Endodermal cell (in vitro differentiated cells): ENCODE results near the gene SDHC. TPM values are rescaled to one million over a fixed set of nuclear protein-coding genes. Genes with fewer than 3 reads are reported as not detected.

ENCODE experiments used
- DNase-seq: peaks from one replicate; pipeline ENCODE4 v3.0.0-alpha.2; 2017
- H3K27ac ChIP-seq: 2 replicates; pipeline ENCODE4 v1.5.1; 2013; ENCODE audit warnings: mild to moderate bottlenecking, low read depth, low read length, moderate library complexity
- H3K27me3 ChIP-seq: 2 replicates; pipeline ENCODE4 v1.6.1; 2013; ENCODE audit warnings: mild to moderate bottlenecking, low read length, moderate library complexity; ENCODE audit not compliant: insufficient read depth, control insufficient read depth, poor library complexity, severe bottlenecking
- H3K36me3 ChIP-seq: 2 replicates; pipeline ENCODE4 v1.7.0; 2013; ENCODE audit warnings: mild to moderate bottlenecking, low read length, moderate library complexity; ENCODE audit not compliant: control insufficient read depth, insufficient read depth
- H3K4me1 ChIP-seq: one replicate; pipeline ENCODE4 v1.7.0; 2013; ENCODE audit warnings: low read length; ENCODE audit not compliant: control insufficient read depth, insufficient read depth
- H3K4me3 ChIP-seq: 2 replicates; pipeline ENCODE4 v1.5.1; 2013; ENCODE audit warnings: mild to moderate bottlenecking, low read length, moderate library complexity
- H3K9ac ChIP-seq: 2 replicates; pipeline ENCODE4 v1.6.1; 2013; ENCODE audit warnings: mild to moderate bottlenecking, low read length, moderate library complexity; ENCODE audit not compliant: poor library complexity, severe bottlenecking; ENCODE audit errors: extremely low read depth
- H3K9me3 ChIP-seq: 2 replicates; pipeline ENCODE4 v1.6.1; 2013; ENCODE audit warnings: mild to moderate bottlenecking, low read length, moderate library complexity; ENCODE audit not compliant: control insufficient read depth
- H3K27ac Mint-ChIP-seq: 2 replicates; pipeline ENCODE4 v1.8.0; 2020; ENCODE audit warnings: mixed read lengths
- H3K27me3 Mint-ChIP-seq: 2 replicates; pipeline ENCODE4 v1.8.0; 2021; ENCODE audit warnings: mild to moderate bottlenecking, mixed read lengths; ENCODE audit not compliant: insufficient read depth
- H3K36me3 Mint-ChIP-seq: 2 replicates; pipeline ENCODE4 v1.8.0; 2020; ENCODE audit warnings: low read depth, mixed read lengths
- H3K4me1 Mint-ChIP-seq: 2 replicates; pipeline ENCODE4 v1.8.0; 2020; ENCODE audit warnings: mixed read lengths
- H3K4me3 Mint-ChIP-seq: 2 replicates; pipeline ENCODE4 v1.8.0; 2020; ENCODE audit warnings: mild to moderate bottlenecking, moderate library complexity, mixed read lengths
- H3K9me3 Mint-ChIP-seq: 2 replicates; pipeline ENCODE4 v1.8.0; 2020; ENCODE audit warnings: mild to moderate bottlenecking, mixed read lengths
- CTCF ChIP-seq: fragments of 200-600 bp; sonication (generic); conservative IDR thresholded peaks from 2 replicates; pipeline ENCODE4 v1.5.0; 2021; ENCODE audit warnings: antibody characterized with exemption, mild to moderate bottlenecking
- WGBS, 2 experiments: methylation state at CpG; one replicate each; pipeline versions ENCODE4 v1.1.5 to v1.1.7; 2013; ENCODE audit warnings: missing lambda C conversion rate in 2 of 2, mixed read lengths in 1 of 2; ENCODE audit not compliant: insufficient coverage in 1 of 2, insufficient read length in 1 of 2; 5-methylcytosine and 5-hydroxymethylcytosine counted together
- total RNA-seq, 2 donors: library from RNA; stranded (reverse); fragmentation: NEBNext Ultra II Directional in 1 of 2; extraction: Animal tissue kit (Norgen Biotek cat#: 25700) in 1 of 2; gene quantifications; 2 replicates in 1 of 2; 3 replicates in 1 of 2; pipeline ENCODE4 v1.2.1, GENCODE V29; 2021

The SDHC gene
- total RNA-seq, 2 donors from 2014 or later, result 270 to 296 TPM

DNA sequence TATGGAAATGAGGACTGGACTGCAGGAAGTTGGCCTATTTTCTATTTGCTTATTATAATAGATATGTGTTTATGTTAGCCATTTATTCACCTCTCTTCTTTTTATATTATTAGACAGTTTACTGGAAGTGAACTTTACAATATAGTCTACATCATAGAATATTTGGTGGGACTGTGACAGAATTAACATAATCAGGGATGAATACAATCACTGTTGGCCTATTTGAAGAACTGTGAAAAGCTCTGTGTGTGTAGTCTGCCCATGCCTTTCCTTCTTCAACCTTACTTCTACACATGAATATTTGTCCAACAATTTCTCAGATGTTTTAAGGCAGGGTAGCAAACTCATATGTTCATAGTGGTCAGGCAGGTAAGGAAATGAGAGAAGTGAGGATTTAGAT, 16.8 kb upstream of the SDHC start:
- Histone ChIP-seq H3K27ac (no peak overlapping the region), H3K27me3 (no peaks in the 10 kb centered on the region), H3K4me3 (no peak overlapping the region), H3K9me3 (no peaks in the 10 kb centered on the region), H3K9ac (no peak overlapping the region), H3K4me1 (no peaks in the 10 kb centered on the region), H3K36me3 (no peaks in the 10 kb centered on the region)
- Mint-ChIP-seq H3K4me3 (no peak overlapping the region), H3K27me3 (no peaks in the 10 kb centered on the region), H3K4me1 (no peaks in the 10 kb centered on the region), H3K9me3 (no peaks in the 10 kb centered on the region), H3K27ac (no peak overlapping the region), H3K36me3 (no peaks in the 10 kb centered on the region)
- no peak for TF ChIP-seq CTCF
- DNase-seq, result no peak

GRCh38 chr1:161298116-161298515, 16.1 kb upstream of the SDHC start:
- WGBS, 2 experiments, result 88 to 90% methylated on average over 3 to 6 of the region's 6 CpGs
- Histone ChIP-seq H3K9me3 (no peaks in the 10 kb centered on the region), H3K9ac (no peak overlapping the region), H3K36me3 (no peaks in the 10 kb centered on the region), H3K4me3 (no peak overlapping the region), H3K27me3 (no peaks in the 10 kb centered on the region), H3K27ac (no peak overlapping the region), H3K4me1 (no peaks in the 10 kb centered on the region)
- Mint-ChIP-seq H3K9me3 (no peaks in the 10 kb centered on the region), H3K36me3 (no peaks in the 10 kb centered on the region), H3K4me3 (no peak overlapping the region), H3K4me1 (no peaks in the 10 kb centered on the region), H3K27ac (no peak overlapping the region), H3K27me3 (no peaks in the 10 kb centered on the region)
- no peak for DNase-seq
- TF ChIP-seq CTCF, result no peak

DNA sequence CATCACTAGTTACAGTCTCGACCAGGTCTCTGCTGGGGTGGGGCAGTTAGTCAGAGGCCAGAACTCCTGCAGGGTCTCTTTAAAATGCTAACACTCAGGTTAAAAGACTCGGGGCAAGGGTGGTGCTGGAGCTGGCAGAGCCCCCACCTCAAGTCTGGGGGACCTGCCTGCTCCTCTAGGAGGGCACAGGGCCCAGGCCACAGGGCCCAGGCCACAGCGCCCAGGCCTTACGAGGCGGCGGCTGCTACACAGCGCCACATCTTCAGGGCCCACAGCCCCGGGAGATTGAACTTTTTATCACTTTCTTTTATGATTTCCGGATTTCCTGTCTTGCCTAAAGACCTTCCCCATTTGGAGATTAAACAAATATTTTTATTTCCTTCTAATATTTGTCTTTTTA, 14.8 kb upstream of the SDHC start:
- H3K4me1 Mint-ChIP-seq, result peaks cover 9% of the 10 kb centered on the region
- H3K9me3 Mint-ChIP-seq, result no peaks in the 10 kb centered on the region
- Histone ChIP-seq H3K27ac (no peak overlapping the region), H3K4me3 (no peak overlapping the region), H3K27me3 (no peaks in the 10 kb centered on the region), H3K9ac (no peak overlapping the region), H3K4me1 (no peaks in the 10 kb centered on the region), H3K36me3 (no peaks in the 10 kb centered on the region), H3K9me3 (no peaks in the 10 kb centered on the region)
- no peak for DNase-seq
- WGBS, 2 experiments, result 74 to 84% methylated on average over 7 to 9 of the region's 9 CpGs
- no peak overlapping the region for H3K27ac Mint-ChIP-seq
- H3K36me3 Mint-ChIP-seq, result no peaks in the 10 kb centered on the region
- no peaks in the 10 kb centered on the region for H3K27me3 Mint-ChIP-seq
- H3K4me3 Mint-ChIP-seq, result no peak overlapping the region
- TF ChIP-seq CTCF, result no peak
